Parathyroid adenoma (tissue), 2 donors: ENCODE results near the gene INSRR.
A peak's percentile ranks its signal among the peaks of the same experiment; 100 is the strongest.

ENCODE experiments used
- H2AFZ ChIP-seq: fragments of 300-600 bp; sonication (generic); one replicate; pipeline ENCODE4 v1.7.0; 2017; ENCODE audit warnings: antibody characterized with exemption, mild to moderate bottlenecking
- H3K27ac ChIP-seq: fragments of 300-600 bp; sonication (generic); one replicate; pipeline ENCODE4 v1.7.0; 2017
- H3K27me3 ChIP-seq: fragments of 300-600 bp; sonication (generic); one replicate; pipeline ENCODE4 v1.7.0; 2017; ENCODE audit warnings: low read length; ENCODE audit not compliant: control insufficient read depth, insufficient read depth
- H3K36me3 ChIP-seq: fragments of 300-600 bp; sonication (generic); one replicate; pipeline ENCODE4 v1.7.0; 2017; ENCODE audit warnings: low read length; ENCODE audit not compliant: control insufficient read depth, insufficient read depth
- H3K4me1 ChIP-seq: fragments of 300-600 bp; sonication (generic); one replicate; pipeline ENCODE4 v1.7.0; 2017; ENCODE audit warnings: control low read depth
- H3K4me2 ChIP-seq: fragments of 300-600 bp; sonication (generic); one replicate; pipeline ENCODE4 v1.7.0; 2017; ENCODE audit warnings: low read length
- H3K4me3 ChIP-seq: fragments of 300-600 bp; sonication (generic); one replicate; pipeline ENCODE4 v1.7.0; 2017; ENCODE audit warnings: low read depth, low read length
- H3K79me2 ChIP-seq: fragments of 300-600 bp; sonication (generic); one replicate; pipeline ENCODE4 v1.7.0; 2017; ENCODE audit warnings: control low read depth
- H3K9ac ChIP-seq: fragments of 300-600 bp; sonication (generic); one replicate; pipeline ENCODE4 v1.7.0; 2017; ENCODE audit warnings: mild to moderate bottlenecking
- H3K9me3 ChIP-seq: fragments of 300-600 bp; sonication (generic); one replicate; pipeline ENCODE4 v1.7.0; 2017; ENCODE audit warnings: low read length; ENCODE audit not compliant: control insufficient read depth
- TF ChIP-seq, protein P1 (sequence below): fragments of 300-600 bp; sonication (generic); IDR thresholded peaks from one replicate; pipeline ENCODE4 v1.7.0; 2017; ENCODE audit warnings: antibody characterized with exemption, mild to moderate bottlenecking
- donor health status: primary hyperparathyroidism.

The INSRR gene

DNA sequence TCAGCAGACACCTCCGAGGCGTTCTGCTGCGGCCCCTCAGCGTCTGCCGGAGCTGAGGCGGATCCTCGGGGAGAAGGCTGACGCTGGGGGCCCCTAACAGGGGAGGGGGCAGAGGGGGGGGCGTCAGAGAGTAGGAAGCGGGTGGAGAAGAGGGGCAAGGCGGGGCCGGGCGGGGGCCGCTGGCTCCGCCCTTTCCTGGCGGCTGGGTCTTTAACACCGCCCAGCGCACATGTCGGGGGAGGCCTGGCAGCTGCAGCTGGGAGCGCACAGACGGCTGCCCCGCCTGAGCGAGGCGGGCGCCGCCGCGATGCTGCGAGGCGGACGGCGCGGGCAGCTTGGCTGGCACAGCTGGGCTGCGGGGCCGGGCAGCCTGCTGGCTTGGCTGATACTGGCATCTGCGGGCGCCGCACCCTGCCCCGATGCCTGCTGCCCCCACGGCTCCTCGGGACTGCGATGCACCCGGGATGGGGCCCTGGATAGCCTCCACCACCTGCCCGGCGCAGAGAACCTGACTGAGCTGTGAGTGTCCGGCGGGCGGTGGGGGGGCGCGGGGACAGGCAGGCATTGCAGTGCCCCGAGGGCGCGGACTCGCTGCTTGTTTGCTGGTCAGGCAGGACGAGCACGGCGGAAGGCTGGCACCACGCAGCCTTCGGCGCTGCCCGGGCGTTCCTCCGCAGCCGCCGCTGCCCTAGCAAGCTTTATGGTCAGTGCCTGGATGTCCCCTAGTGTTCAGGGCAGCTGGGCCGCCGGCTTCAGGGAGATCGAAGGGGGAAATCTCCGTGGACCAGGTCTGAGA is 1.9 kb upstream of the INSRR start, which contains the start of gene NTRK1:
NTRK1 (plus strand) TSS at position 238 of the 796 bp plus-strand sequence; CDS start at position 308, 70 bp downstream.
- H3K27ac ChIP-seq: no peak within 1 kb of the TSS
- no peak within 1 kb of the TSS for H3K9ac ChIP-seq
- H3K36me3 ChIP-seq: no peaks in the 10 kb centered on the region
- no peaks in the 10 kb centered on the region for H3K79me2 ChIP-seq
- H3K9me3 ChIP-seq: no peaks in the 10 kb centered on the region
- TF ChIP-seq, protein P1, sequence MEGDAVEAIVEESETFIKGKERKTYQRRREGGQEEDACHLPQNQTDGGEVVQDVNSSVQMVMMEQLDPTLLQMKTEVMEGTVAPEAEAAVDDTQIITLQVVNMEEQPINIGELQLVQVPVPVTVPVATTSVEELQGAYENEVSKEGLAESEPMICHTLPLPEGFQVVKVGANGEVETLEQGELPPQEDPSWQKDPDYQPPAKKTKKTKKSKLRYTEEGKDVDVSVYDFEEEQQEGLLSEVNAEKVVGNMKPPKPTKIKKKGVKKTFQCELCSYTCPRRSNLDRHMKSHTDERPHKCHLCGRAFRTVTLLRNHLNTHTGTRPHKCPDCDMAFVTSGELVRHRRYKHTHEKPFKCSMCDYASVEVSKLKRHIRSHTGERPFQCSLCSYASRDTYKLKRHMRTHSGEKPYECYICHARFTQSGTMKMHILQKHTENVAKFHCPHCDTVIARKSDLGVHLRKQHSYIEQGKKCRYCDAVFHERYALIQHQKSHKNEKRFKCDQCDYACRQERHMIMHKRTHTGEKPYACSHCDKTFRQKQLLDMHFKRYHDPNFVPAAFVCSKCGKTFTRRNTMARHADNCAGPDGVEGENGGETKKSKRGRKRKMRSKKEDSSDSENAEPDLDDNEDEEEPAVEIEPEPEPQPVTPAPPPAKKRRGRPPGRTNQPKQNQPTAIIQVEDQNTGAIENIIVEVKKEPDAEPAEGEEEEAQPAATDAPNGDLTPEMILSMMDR: no peak
- H2AFZ ChIP-seq: peak within 1 kb of the TSS; percentile 28
- H3K4me2 ChIP-seq: peak within 1 kb of the TSS; percentile 66
- H3K4me3 ChIP-seq: peak within 1 kb of the TSS; percentile 9
- H3K4me1 ChIP-seq: no peaks in the 10 kb centered on the region
- peaks cover 15% of the 10 kb centered on the region for H3K27me3 ChIP-seq

DNA sequence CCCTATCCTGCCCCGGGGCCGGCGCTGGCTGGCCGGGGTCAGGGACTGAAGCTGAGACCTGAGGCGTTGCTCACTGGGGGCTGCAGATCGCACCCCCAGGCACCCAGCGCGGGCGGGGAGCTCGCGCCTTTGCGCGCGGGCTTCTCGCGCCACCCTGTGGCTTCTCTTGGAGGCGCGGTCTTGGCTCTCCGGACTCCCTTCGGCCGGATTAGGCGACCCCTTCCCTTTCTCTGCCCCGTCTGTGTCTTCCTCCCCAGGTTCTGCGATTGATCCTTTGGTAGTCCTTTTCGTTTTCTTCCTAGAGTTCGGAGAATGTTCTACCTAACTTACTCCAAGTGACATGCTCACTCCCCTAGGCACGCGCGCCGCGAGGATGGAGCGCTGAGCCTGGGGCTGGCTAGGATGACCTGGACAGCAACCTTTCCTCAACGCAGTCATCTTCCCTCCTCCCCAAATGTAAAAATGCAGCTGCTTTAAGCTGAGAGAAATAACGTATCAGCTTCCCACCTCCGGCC is 1.3 kb upstream of the INSRR start:
- TF ChIP-seq, protein P1: peak; percentile 72
- no peak overlapping the region for H3K9ac ChIP-seq
- H3K4me3 ChIP-seq: peak overlapping the region; percentile 9
- peak overlapping the region; percentile 66 for H3K4me2 ChIP-seq
- no peaks in the 10 kb centered on the region for H3K4me1 ChIP-seq
- no peaks in the 10 kb centered on the region for H3K79me2 ChIP-seq
- H3K36me3 ChIP-seq: no peaks in the 10 kb centered on the region
- peaks cover 15% of the 10 kb centered on the region for H3K27me3 ChIP-seq
- H2AFZ ChIP-seq: no peak overlapping the region
- H3K9me3 ChIP-seq: no peaks in the 10 kb centered on the region
- no peak overlapping the region for H3K27ac ChIP-seq

DNA sequence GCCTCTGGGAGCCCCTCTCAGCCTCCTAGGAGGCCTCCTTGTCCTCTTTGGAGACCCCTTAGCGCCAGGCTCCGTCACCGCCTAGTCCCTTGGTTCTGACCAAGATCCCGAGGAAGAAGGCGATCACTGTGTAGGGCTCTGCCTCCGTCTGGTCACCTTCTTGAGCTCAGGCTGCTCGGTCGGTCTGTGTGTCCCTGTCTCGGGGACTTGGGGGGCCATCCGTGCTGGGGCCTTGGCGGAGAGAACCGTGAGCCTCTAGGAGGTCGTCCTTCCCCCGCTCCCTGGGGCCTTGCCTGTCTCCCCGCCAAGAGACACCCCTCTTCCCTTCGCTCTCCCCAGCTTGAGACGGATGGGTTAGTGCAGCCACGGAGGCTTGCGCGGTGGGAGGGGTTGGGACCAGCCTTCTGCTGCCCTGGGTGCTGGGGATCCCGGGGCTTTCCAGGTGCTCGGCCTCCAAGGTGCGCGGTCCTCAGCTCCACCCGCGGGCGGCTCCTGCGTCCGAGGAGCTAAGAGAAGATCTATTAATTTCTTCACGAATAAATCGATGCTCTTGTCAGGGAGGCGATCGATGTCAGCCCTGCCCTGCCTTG is 701 bp upstream of the INSRR start:
- peak overlapping the region; percentile 9 for H3K4me3 ChIP-seq
- H3K9me3 ChIP-seq: no peaks in the 10 kb centered on the region
- H3K36me3 ChIP-seq: no peaks in the 10 kb centered on the region
- peak overlapping the region; percentile 66 for H3K4me2 ChIP-seq
- no peaks in the 10 kb centered on the region for H3K79me2 ChIP-seq
- TF ChIP-seq, protein P1: no peak
- no peak overlapping the region for H3K27ac ChIP-seq
- peaks cover 15% of the 10 kb centered on the region for H3K27me3 ChIP-seq
- H2AFZ ChIP-seq: peak overlapping the region; percentile 28
- H3K9ac ChIP-seq: no peak overlapping the region
- no peaks in the 10 kb centered on the region for H3K4me1 ChIP-seq

DNA sequence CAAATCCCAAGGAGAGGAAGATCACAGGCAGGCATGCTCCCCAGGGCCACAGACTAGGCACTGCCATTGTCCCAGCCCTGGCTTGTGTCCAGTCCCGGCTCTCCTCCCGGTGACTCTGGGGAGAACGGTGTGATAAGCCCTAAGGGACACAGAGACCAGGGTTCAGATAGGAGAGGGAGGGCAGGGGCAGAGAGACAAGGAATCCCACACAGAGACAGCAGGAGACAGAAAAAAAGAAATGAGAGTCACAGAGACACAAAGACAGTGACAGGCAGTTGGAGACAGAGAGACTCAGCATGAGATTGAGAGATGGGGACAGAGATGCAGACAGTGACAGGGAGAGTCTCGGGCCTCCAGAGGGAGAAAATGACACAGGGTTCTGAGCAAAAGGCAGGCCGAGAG is 361 bp downstream of the INSRR start:
- H3K9me3 ChIP-seq: no peaks in the 10 kb centered on the region
- TF ChIP-seq, protein P1: no peak
- H3K9ac ChIP-seq: no peak overlapping the region
- no peaks in the 10 kb centered on the region for H3K4me1 ChIP-seq
- H3K36me3 ChIP-seq: no peaks in the 10 kb centered on the region
- no peak overlapping the region for H3K27ac ChIP-seq
- no peak overlapping the region for H2AFZ ChIP-seq
- no peaks in the 10 kb centered on the region for H3K79me2 ChIP-seq
- no peak overlapping the region for H3K4me3 ChIP-seq
- no peak overlapping the region for H3K4me2 ChIP-seq
- peaks cover 15% of the 10 kb centered on the region for H3K27me3 ChIP-seq
